ENCODE results near the gene MYG1. TPM values are rescaled to one million over a fixed set of nuclear protein-coding genes. Genes with fewer than 3 reads are reported as not detected.

The MYG1 gene
- total and polyA plus RNA-seq, 2 of the 13 experiments (the other 11 are each of a cell fraction or from before 2014, with no cell fraction given) = 38.6 to 58.0 TPM

GRCh38 chr12:53343969-53344368 lies 44.5 kb downstream of the MYG1 start:
- H3K27me3 ChIP-seq (ENCODE audit: control insufficient read depth in 1 of 2, insufficient read depth in 2 of 2, low read length in 2 of 2) = peaks cover 1 to 30% of the 10 kb centered on the region in 2 experiments
- peaks cover 17% of the 10 kb centered on the region for H3K4me1 ChIP-seq (ENCODE audit: insufficient read depth, low read length)
- intact Hi-C loops (cut with micrococcal nuclease; ENCODE audit: unreplicated experiment) (no loop called here), in situ Hi-C loops (cut with HindIII; ENCODE audit: extremely low pct_ligation_motif_present, low pct_unique_long_range_greater_than_20kb) (no loop called here)
- 62% methylated on average over 4 of the region's 4 CpGs for WGBS (ENCODE audit: low lambda C conversion rate)
- TF ChIP-seq ZBTB25 (CRISPR knock-in tag; IDR thresholded peaks at IDR 0.05) (no peak), HNRNPK (IDR thresholded peaks at IDR 0.05; ENCODE audit: low read depth, low read length, poor library complexity, severe bottlenecking) (peak; percentile 45)
- no peaks in the 10 kb centered on the region for H3K79me2 ChIP-seq (ENCODE audit: insufficient read depth, low read length)
- no TSS peak for BruUV-seq (replicated peaks)
- no peaks in the 10 kb centered on the region for H4K20me1 ChIP-seq (ENCODE audit: insufficient read depth, low read length)
- no peak overlapping the region for H2AFZ ChIP-seq (ENCODE audit: low read length)
- DNase-seq (ENCODE audit: low spot score) (no peak), FAIRE-seq (no peak), ATAC-seq (no peak)
- H3K4me2 ChIP-seq (ENCODE audit: low read depth, low read length) = peak overlapping the region; percentile 94; the same call in 1 of the 2 replicates
- no peaks in the 10 kb centered on the region for H3K36me3 ChIP-seq (replicated peaks in 1 of 2; ENCODE audit: control insufficient read depth in 1 of 2, insufficient read depth in 2 of 2, low read length in 2 of 2)
- ChIA-PET CTCF (ENCODE audit: low intra/inter-chr PET ratio, low total read pairs) (interaction anchor here (1.1 to 2.2 kb wide), 2 partner anchors 19 to 132 kb away, joined by 3 to 14 read pairs; no protein-coding TSS in a partner anchor), POLR2A (interaction anchor here (1.4 to 2.5 kb wide), 5 partner anchors 19 to 157 kb away, joined by 3 to 23 read pairs (median 10); partner anchors contain the start of genes AAAS, PRR13 and TARBP2)
- no peak overlapping the region for H3K27ac ChIP-seq (ENCODE audit: extremely low read length, insufficient read depth, low read length)
- no peaks in the 10 kb centered on the region for H3K9me3 ChIP-seq (ENCODE audit: low read length)
- H3K9ac ChIP-seq (ENCODE audit: insufficient read depth, low read depth, low read length) = no peak overlapping the region
- peak overlapping the region in 1 of 3 experiments; percentile 82; a peak in 1 of 6 replicates for H3K4me3 ChIP-seq (replicated peaks in 1 of 3; ENCODE audit: insufficient read depth in 1 of 3, low read depth in 2 of 3, low read length in 3 of 3)

DNA sequence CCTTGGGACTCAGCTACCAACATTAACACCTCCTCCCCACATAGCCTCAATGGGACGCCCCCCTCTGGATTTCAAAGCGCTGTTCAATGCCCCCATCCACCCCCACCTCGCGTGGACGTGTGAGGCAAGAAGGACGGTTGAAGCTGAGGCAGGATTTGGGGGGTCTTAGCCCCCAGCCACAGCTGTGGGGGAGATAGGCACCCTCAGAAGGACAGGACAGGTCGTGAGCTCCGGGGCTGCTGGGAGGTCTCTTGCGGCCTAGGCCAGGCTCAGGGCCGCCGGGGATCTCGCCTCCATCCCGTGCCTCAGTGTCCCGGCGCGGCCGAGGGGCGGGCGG lies 45.0 kb downstream of the MYG1 start:
- H3K9ac ChIP-seq (ENCODE audit: insufficient read depth, low read depth, low read length) = no peak overlapping the region
- POLR2A ChIA-PET = interaction anchor here (0.9 to 2.5 kb wide), 9 partner anchors 20 to 156 kb away, joined by 3 to 23 read pairs (median 6); partner anchors contain the start of genes AAAS, PFDN5, PRR13 and SP1
- BruUV-seq (replicated peaks) = no TSS peak
- no peaks in the 10 kb centered on the region for H3K9me3 ChIP-seq (ENCODE audit: low read length)
- FAIRE-seq = no peak
- H3K4me3 ChIP-seq (replicated peaks in 1 of 3; ENCODE audit: insufficient read depth in 1 of 3, low read depth in 2 of 3, low read length in 3 of 3) = peak overlapping the region in 2 of 3 experiments; percentile 79 to 82; a peak in 4 of 6 replicates
- no peaks in the 10 kb centered on the region for H3K79me2 ChIP-seq (ENCODE audit: insufficient read depth, low read length)
- WGBS (ENCODE audit: low lambda C conversion rate) = 4% methylated on average over 5 of the region's 19 CpGs
- H3K27ac ChIP-seq (ENCODE audit: extremely low read length, insufficient read depth, low read length) = no peak overlapping the region
- H3K27me3 ChIP-seq (ENCODE audit: control insufficient read depth in 1 of 2, insufficient read depth in 2 of 2, low read length in 2 of 2) = peaks cover 1 to 30% of the 10 kb centered on the region in 2 experiments; a peak in 4 of 5 replicates
- H3K36me3 ChIP-seq (replicated peaks in 1 of 2; ENCODE audit: control insufficient read depth in 1 of 2, insufficient read depth in 2 of 2, low read length in 2 of 2) = no peaks in the 10 kb centered on the region
- peaks cover 17% of the 10 kb centered on the region for H3K4me1 ChIP-seq (ENCODE audit: insufficient read depth, low read length)
- no peak; the same call in 2 of the 3 replicates for ATAC-seq
- in situ Hi-C loops (cut with HindIII; ENCODE audit: extremely low pct_ligation_motif_present, low pct_unique_long_range_greater_than_20kb) = no loop called here
- intact Hi-C loops (cut with micrococcal nuclease; ENCODE audit: unreplicated experiment) = no loop called here
- no peak for DNase-seq (ENCODE audit: low spot score)
- TF ChIP-seq NR2C2 (CRISPR knock-in tag; IDR thresholded peaks at IDR 0.05; ENCODE audit: borderline replicate concordance) (0 out of 2 replicates have a peak, but pooled peaks have one; percentile 6), STAG1 (CRISPR knock-in tag; IDR thresholded peaks at IDR 0.05) (no peak), CTCF (CRISPR knock-in tag; IDR thresholded peaks at IDR 0.05) (peak; percentile 10; the same call in 1 of the 2 replicates)
- peak overlapping the region; percentile 94 for H3K4me2 ChIP-seq (ENCODE audit: low read depth, low read length)
- no peaks in the 10 kb centered on the region for H4K20me1 ChIP-seq (ENCODE audit: insufficient read depth, low read length)
- no peak overlapping the region for H2AFZ ChIP-seq (ENCODE audit: low read length)
- CTCF ChIA-PET (ENCODE audit: low intra/inter-chr PET ratio, low total read pairs) = interaction anchor here (0.7 to 2.5 kb wide), 6 partner anchors 17 to 133 kb away, joined by 3 to 14 read pairs (median 5); no protein-coding TSS in a partner anchor

Measured in HepG2 (cell line).